HuH-7.5 (cell line): ENCODE data around the gene HSPB2.

ENCODE experiments used
- DNase-seq: peaks from one replicate; pipeline ENCODE4 v3.0.0; 2011; ENCODE audit warnings: low spot score

Gene HSPB2

GRCh38 chr11:111939836-111940604 is 27.5 kb downstream of the HSPB2 start:
- no peak for DNase-seq

- no peak for DNase-seq
Observed at GRCh38 chr11:111941963-111942362, 29.4 kb downstream of the HSPB2 start.

GRCh38 chr11:111942829-111943228 is 30.3 kb downstream of the HSPB2 start:
- no peak for DNase-seq

DNA sequence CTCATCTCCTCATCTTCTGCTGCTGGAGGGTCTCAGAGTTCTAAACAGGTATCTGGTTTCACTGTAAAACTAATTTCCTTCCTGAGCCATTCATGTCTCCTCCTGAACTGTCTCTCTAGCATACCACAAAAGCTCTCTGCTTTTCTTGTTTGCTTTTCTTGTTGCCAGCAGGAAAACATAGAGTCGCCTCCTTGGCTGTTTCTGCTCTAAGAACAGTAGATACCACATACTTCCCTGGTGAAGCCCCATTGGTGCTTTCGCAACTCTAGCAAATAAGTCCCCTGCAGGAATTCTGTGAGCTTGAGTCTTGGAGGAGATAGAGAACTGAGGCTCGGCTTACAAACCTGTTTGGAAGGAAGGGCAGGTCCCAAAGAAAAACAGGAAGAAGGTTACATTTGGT is 31.6 kb downstream of the HSPB2 start:
- DNase-seq: no peak

- no peak for DNase-seq
Observed at GRCh38 chr11:111944651-111945051, 32.1 kb downstream of the HSPB2 start.

DNA sequence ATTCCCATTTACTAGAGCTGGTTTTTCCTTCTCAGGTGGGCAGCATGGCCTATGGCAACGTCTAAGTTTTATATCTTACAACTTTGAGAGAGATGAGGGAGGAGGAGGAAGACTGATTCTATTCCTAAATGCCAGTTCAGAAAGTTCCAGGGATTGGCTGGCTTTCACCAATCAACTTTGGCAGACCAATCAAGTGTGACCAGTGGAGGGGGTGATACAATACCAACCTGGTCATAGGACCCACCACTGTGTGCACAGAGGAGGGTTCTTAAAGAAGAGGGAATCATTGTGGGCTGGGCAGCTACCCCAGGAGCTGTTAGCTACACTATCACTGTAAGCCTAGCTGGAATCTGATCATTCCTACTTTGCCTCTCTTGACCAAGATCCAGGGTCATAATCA is 32.7 kb downstream of the HSPB2 start:
- DNase-seq: no peak

- DNase-seq: no peak
Observed at GRCh38 chr11:111946499-111946898, 34.0 kb downstream of the HSPB2 start.

- DNase-seq: no peak
Observed at GRCh38 chr11:111947143-111947542, 34.6 kb downstream of the HSPB2 start.

DNA sequence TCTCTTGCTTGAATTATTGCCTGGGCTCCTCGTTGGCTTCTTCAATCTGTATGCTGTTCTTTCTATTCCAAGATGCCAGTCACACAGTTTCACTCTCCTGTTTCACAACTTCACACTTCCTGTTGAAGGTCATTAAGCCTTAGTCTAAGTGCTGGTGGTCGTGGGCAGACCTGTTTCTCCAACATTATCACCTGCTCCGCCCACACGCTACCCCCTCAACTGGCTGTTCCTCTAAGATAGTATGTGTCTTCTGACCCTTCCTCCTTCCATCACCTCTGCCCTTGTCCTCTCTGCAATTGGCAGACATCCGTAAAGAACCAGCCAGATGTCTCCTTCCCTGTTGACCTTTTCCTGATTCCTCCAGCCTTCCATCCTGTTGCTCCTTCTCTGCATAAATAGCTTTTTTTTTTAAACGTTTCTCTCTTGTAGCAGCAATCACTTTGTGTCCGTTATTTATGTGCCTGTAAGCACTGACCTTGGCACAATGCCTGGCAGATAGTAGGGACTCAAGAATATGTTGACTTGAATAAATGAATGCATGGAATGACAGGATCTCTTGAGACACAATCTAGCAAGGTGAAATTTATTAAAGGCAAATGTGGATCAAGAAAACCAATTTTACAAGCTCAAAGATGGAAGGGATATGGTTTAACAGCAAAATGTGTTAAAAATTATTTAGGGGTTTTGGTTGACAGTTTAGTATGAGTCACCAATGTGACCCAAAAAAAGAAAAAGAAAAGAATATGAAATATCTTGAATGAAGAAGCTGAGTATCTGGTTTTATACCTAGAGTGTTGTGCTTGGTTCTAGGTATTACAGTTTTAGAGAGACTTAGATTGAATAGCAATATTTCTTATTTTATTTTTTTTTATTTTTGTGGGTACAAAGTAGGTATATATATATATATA is 37.2 kb downstream of the HSPB2 start:
- no peak for DNase-seq

DNA sequence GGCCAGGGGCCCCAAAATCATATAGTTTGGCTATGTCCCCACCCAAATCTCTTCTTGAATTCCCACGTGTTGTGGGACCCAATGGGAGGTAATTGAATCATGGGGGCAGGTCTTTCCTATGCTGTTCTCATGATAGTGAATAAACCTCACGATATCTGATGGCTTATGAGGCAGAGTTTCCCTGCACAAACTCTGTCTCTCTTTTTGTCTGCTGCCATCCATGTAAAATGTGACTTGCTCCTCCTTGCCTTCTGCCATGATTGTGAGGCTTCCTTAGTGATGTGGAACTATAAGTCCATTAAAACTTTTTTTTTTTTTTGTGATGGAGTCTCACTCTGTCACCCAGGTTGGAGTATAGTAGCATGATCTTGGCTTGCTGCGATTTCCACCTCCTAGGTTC is 39.0 kb downstream of the HSPB2 start:
- no peak for DNase-seq

GRCh38 chr11:111954154-111954553 is 41.6 kb downstream of the HSPB2 start:
- DNase-seq: no peak

DNA sequence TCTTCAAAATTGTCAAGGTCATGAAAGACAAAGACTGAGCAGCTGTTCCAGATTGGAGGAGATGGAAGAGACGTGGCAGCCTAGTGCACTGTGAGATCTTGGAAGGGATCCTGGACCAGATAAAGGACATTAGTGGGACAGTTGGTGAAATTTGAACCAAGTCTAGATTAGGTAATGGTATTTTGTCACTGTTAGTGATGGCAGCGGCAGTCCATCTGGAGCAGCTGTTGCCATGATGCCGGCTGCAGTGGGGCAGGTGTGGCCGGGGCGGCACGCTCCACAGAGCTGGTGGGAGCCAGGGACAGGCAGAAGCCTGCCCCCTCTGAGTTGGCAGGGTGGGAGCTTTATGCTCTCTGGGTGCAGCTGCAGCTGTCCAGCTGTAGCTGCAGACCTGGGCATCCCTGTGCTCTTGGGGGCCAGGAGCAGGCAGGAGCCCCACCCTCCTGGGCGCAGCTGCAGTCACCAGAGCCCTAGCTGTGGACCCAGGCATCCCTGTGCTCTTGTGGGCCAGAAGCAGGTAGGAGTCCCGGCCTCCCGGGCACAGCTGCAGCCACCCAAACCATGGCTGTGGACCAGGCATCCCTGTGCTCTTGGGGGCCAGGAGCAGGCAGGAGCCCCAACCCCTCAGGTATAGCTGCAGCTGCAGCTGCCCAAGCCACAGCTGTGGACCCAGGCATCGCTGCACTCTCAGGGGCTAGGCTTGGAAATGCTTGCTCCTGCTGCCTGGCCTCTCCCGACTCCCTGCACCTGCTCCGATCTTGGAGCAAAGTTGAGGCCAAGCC is 45.3 kb downstream of the HSPB2 start:
- no peak for DNase-seq

DNA sequence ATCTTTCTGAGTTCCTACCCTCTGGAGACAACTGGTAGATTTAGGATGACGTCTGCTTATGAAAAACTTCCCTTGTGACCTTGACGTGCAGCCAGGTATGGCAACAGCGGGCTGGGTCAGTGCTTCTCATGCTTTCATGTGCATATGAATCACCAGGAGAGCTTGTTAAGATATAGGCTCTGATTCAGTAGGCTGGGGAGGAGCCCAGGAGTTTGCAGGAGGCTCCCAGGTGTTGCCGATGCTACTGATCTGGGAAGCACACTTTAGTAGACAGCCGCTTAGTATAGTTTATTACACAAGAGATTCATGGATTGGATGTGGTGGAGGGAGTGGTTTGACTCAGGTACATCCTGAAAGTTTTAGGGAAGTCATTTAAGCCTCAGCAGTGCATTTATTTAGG is 48.4 kb downstream of the HSPB2 start:
- DNase-seq: no peak

DNA sequence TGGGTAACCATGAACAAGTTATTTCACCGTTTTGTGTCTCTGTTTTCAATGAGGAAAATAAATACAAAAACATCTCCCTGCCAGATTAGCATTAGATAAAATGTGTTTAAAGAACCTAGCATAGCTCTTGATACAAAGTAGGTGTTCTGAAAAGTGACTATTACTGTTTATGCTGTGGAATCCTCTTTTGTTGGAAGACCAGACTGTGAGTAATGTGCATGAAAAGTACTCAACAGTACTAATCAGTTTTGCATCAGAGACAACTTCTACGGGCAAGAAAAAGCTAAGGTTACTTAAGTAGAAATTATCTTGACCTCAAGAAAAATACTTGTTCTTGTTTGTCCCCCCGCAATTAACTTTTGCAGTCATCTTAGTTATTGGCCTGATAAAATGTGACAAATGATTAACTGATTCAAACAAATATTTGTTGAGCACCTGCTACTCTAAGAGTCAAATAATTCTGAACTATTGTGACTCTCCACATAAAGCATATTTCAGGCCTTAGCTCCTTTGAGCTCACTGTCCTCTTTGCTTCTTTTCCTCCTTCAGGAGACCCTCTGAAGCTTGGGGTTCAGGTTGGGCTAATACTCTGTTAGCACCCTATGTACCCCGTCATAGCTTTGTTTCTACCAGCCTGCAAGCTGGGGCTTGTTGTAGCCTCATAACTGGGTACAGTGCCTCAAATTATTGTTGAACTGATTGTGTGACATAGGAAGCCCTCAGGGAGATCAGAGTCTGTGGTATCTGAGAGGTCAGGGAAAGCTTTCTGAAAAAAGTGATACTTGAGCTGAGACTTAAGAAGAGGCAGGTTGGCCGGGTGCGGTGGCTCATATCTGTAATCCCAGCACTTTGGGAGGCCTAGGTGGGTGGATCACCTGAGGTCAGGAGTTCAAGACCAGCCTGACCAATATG is 49.1 kb downstream of the HSPB2 start:
- DNase-seq: no peak
